GM12878 (cell line): ENCODE measurements around the gene CNTNAP2. TPM values are rescaled to one million over a fixed set of nuclear protein-coding genes. Genes with fewer than 3 reads are reported as not detected.

Experiments used
- ATAC-seq: fragments of 200-7000 bp; cut with Tn5 transposase; 3 replicates; pipeline ENCODE4 v1.9.1; 2020; ENCODE audit warnings: mild to moderate bottlenecking, moderate library complexity
- BruUV-seq: library from RNA; stranded (reverse); fragments of 400-500 nt; replicated peaks from 2 replicates; lab custom pipeline; 2021; lab: Mats Ljungman, UMichigan
- CTCF ChIA-PET: fragments of 300-600 bp; sonication (Branson Sonifier 250); formaldehyde crosslinking; extraction: SDS; loops from one replicate; lab custom pipeline; 2021; ENCODE audit warnings: inconsistent platforms; lab: Yijun Ruan, JAX
- POLR2A ChIA-PET: fragments of 350-600 bp; formaldehyde crosslinking; extraction: SDS; loops from one replicate; lab custom pipeline; 2021; ENCODE audit warnings: inconsistent platforms; lab: Charles Lee
- RAD21 ChIA-PET: fragments of 300-600 bp; sonication (Branson Sonifier 250); formaldehyde crosslinking; loops from one replicate; lab custom pipeline; 2023; ENCODE audit warnings: antibody characterized with exemption; ENCODE audit not compliant: unreplicated experiment; lab: Charles Lee
- SMC1A ChIA-PET: fragments of 300-600 bp; sonication (Branson Sonifier 250); formaldehyde crosslinking; loops from one replicate; lab custom pipeline; 2023; ENCODE audit not compliant: unreplicated experiment, uncharacterized antibody; lab: Charles Lee
- DNase-seq: peaks from one replicate; pipeline ENCODE4 v3.0.0-alpha.2; 2011; ENCODE audit warnings: low read depth, low spot score
- FAIRE-seq: peaks from 3 replicates; lab custom pipeline; 2011; peaks lifted over from hg19 to GRCh38; lab: Jason Lieb, UNC
- H2AFZ ChIP-seq: 2 replicates; pipeline ENCODE4 v1.6.0; 2011; ENCODE audit warnings: low read depth, low read length, control low read depth; ENCODE audit not compliant: control insufficient read depth
- H3K27ac ChIP-seq: 2 replicates; pipeline ENCODE4 v1.5.1; 2011; ENCODE audit warnings: control low read depth; ENCODE audit not compliant: control insufficient read depth, insufficient read depth
- H3K27me3 ChIP-seq, 2 experiments: replicated peaks in 1 of 2; 2 replicates each; pipeline versions ENCODE4 v1.6.0 to v1.6.1; 2011; ENCODE audit warnings: low read length in 1 of 2; ENCODE audit not compliant: control insufficient read depth in 2 of 2, insufficient read depth in 2 of 2
- H3K36me3 ChIP-seq, 2 experiments: 2 replicates each; pipeline ENCODE4 v1.5.1; 2011; ENCODE audit warnings: low read length in 1 of 2; ENCODE audit not compliant: control insufficient read depth in 2 of 2, insufficient read depth in 2 of 2
- H3K4me1 ChIP-seq: 2 replicates; pipeline ENCODE4 v1.6.1; 2011; ENCODE audit warnings: mild to moderate bottlenecking, low read length, moderate library complexity, mixed read lengths; ENCODE audit not compliant: control insufficient read depth, insufficient read depth
- H3K4me2 ChIP-seq: 2 replicates; pipeline ENCODE4 v1.6.0; 2011; ENCODE audit warnings: control low read depth; ENCODE audit not compliant: control insufficient read depth, insufficient read depth
- H3K4me3 ChIP-seq: fragments of 200-600 bp; sonication (generic); 2 replicates; pipeline ENCODE4 v1.5.1; 2016
- H3K79me2 ChIP-seq: 2 replicates; pipeline ENCODE4 v1.6.0; 2011; ENCODE audit warnings: low read length; ENCODE audit not compliant: control insufficient read depth, insufficient read depth
- H3K9ac ChIP-seq: 2 replicates; pipeline ENCODE4 v1.8.0; 2011; ENCODE audit warnings: low read length, control low read depth, mixed read lengths; ENCODE audit not compliant: control insufficient read depth, insufficient read depth
- H3K9me3 ChIP-seq: replicated peaks from 3 replicates; pipeline ENCODE4 v1.5.1; 2011; ENCODE audit warnings: mild to moderate bottlenecking, low read length; ENCODE audit not compliant: control insufficient read depth, insufficient read depth
- H4K20me1 ChIP-seq: 2 replicates; pipeline ENCODE4 v1.6.0; 2011; ENCODE audit not compliant: control insufficient read depth, insufficient read depth
- CEBPB ChIP-seq, 2 experiments: fragments of 150-350 bp in 1 of 2; IDR thresholded peaks; 2 replicates each; pipeline ENCODE4 v1.6.1; 2012 to 2014; ENCODE audit warnings: low read depth in 2 of 2, low read length in 2 of 2, borderline replicate concordance in 1 of 2, inconsistent platforms in 1 of 2
- ETV6 ChIP-seq, 2 experiments: fragments of 450-650 bp in 1 of 2; IDR thresholded peaks in 1 of 2; conservative IDR thresholded peaks in 1 of 2; 2 replicates each; pipeline ENCODE4 v1.6.1; 2014; ENCODE audit warnings: antibody characterized with exemption in 1 of 2, borderline replicate concordance in 1 of 2, low read depth in 1 of 2, mild to moderate bottlenecking in 1 of 2, moderate library complexity in 1 of 2
- EZH2 ChIP-seq: IDR thresholded peaks from 2 replicates; pipeline ENCODE4 v1.6.1; 2012; ENCODE audit warnings: low read depth, mild to moderate bottlenecking, control low read depth, inconsistent platforms, low read length, borderline replicate concordance; ENCODE audit not compliant: control insufficient read depth
- GABPA ChIP-seq: IDR thresholded peaks from 2 replicates; pipeline ENCODE4 v1.6.1; 2014; ENCODE audit warnings: antibody characterized with exemption, low read depth, mild to moderate bottlenecking, inconsistent platforms
- HDAC6 ChIP-seq: fragments of 200-600 bp; sonication (generic); IDR thresholded peaks from one replicate; pipeline ENCODE4 v1.8.0; 2017; ENCODE audit warnings: antibody characterized with exemption; ENCODE audit not compliant: unreplicated experiment
- LARP7 ChIP-seq: fragments of 450-650 bp; IDR thresholded peaks from 2 replicates; pipeline ENCODE4 v1.6.1; 2017; ENCODE audit warnings: mild to moderate bottlenecking
- MXI1 ChIP-seq: fragments of 150-350 bp; IDR thresholded peaks from 2 replicates; pipeline ENCODE4 v1.6.1; 2011; ENCODE audit warnings: low read depth, mild to moderate bottlenecking, inconsistent platforms, low read length, improper control_type of control experiment
- NBN ChIP-seq: fragments of 450-650 bp; IDR thresholded peaks from 2 replicates; pipeline ENCODE4 v1.6.1; 2016
- NR2F1 ChIP-seq: fragments of 450-650 bp; conservative IDR thresholded peaks from 2 replicates; pipeline ENCODE4 v1.6.1; 2017; ENCODE audit warnings: mild to moderate bottlenecking
- PAX8 ChIP-seq: fragments of 450-650 bp; IDR thresholded peaks from 2 replicates; pipeline ENCODE4 v1.6.1; 2017; ENCODE audit warnings: mild to moderate bottlenecking, moderate library complexity
- PBX3 ChIP-seq: IDR thresholded peaks from 2 replicates; pipeline ENCODE4 v1.6.1; 2011; ENCODE audit warnings: mild to moderate bottlenecking, low read depth, low read length, moderate library complexity; ENCODE audit not compliant: insufficient replicate concordance
- POLR2AphosphoS5 ChIP-seq: IDR thresholded peaks from 2 replicates; pipeline ENCODE4 v1.6.1; 2011; ENCODE audit warnings: mild to moderate bottlenecking, low read length, inconsistent platforms
- SP1 ChIP-seq: IDR thresholded peaks from one replicate; pipeline ENCODE4 v1.6.1; 2011; ENCODE audit warnings: low read depth, low read length
- TCF3 ChIP-seq: IDR thresholded peaks from 2 replicates; pipeline ENCODE4 v1.6.1; 2012; ENCODE audit warnings: low read depth, mild to moderate bottlenecking, low read length, borderline replicate concordance; ENCODE audit not compliant: insufficient read depth
- TCF7 ChIP-seq: IDR thresholded peaks from 2 replicates; pipeline ENCODE4 v1.6.1; 2014; ENCODE audit warnings: antibody characterized with exemption, borderline replicate concordance
- WGBS: methylation state at CpG from one replicate; pipeline ENCODE4 v1.1.6; 2016; ENCODE audit warnings: low lambda C conversion rate; ENCODE audit not compliant: insufficient replicate concordance, insufficient coverage; ENCODE audit errors: missing lambda C conversion rate; 5-methylcytosine and 5-hydroxymethylcytosine counted together
- in situ Hi-C: fragments of 300-500 bp; cut with MboI; formaldehyde crosslinking; loops from 9 replicates; pipeline ENCODE4 v1.14.3; 2018; ENCODE audit warnings: mixed read lengths
- intact Hi-C: fragments of 100-400 bp; cut with micrococcal nuclease; formaldehyde crosslinking; loops from one replicate; pipeline ENCODE4 v1.14.2; 2022; ENCODE audit not compliant: unreplicated experiment
- polyA plus RNA-seq, 11 experiments: library from polyadenylated mRNA; depleted of rRNA in 4 of 11; unstranded in 6 of 11; stranded (reverse) in 5 of 11; fragments of >200 nt; fragmentation: Nextera tagmentation in 4 of 11; fragmentation: Illumina TruSeq in 1 of 11; extraction: Ambion mirVana in 4 of 11; extraction: Trizol in 1 of 11; gene quantifications; 1 replicate in 1 of 11; 2 replicates in 10 of 11; pipeline versions ENCODE4 v1.2.1 to v1.2.3, GENCODE V29; 2011 to 2016; ENCODE audit warnings: inconsistent platforms in 2 of 11, missing spikeins in 2 of 11, low read depth in 1 of 11
- total RNA-seq, 4 experiments: library from RNA; depleted of rRNA in 3 of 4; stranded (reverse); fragments of >200 nt in 3 of 4; fragmentation: Illumina TruSeq in 1 of 4; extraction: Trizol in 1 of 4; gene quantifications; 2 replicates each; pipeline versions ENCODE4 v1.2.1 to v1.2.3, GENCODE V29; 2013 to 2021
- TF ChIP-seq, protein P1 (sequence below): fragments of 450-650 bp; IDR thresholded peaks from 2 replicates; pipeline ENCODE4 v1.6.1; 2018; ENCODE audit warnings: mild to moderate bottlenecking, low read depth, moderate library complexity; ENCODE audit not compliant: partially characterized antibody

The CNTNAP2 gene
- total and polyA plus RNA-seq, 10 of the 15 experiments (the other 5 are each of a cell fraction or from before 2014, with no cell fraction given): 0.03 to 0.08 (median 0.03) TPM; not detected in 7

DNA sequence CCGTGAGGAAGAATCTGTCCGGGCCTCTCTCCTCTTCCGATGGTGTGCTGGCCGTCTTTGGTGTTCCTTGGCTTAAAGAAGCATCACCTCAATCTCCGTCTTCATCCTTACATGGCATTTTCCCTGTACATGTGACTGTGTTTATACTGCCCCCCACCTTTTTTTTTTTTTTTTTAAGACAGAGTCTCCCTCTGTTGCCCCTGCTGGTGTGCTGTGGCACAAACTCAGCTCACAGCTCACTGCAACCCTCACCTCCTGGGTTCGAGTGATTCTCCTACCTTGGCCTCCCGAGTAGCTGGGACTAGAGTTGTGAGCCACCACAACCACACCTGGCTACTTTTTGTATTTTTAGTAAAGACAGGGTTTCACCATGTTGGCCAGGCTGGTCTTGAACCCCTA is 2352.1 kb downstream of the CNTNAP2 start:
- H3K4me2 ChIP-seq: no peak overlapping the region
- no peaks in the 10 kb centered on the region for H4K20me1 ChIP-seq
- ChIA-PET SMC1A (no interaction called here), POLR2A (interaction anchor here (0.7 kb wide), 1 partner anchor 484 kb away, joined by 5 read pairs; no protein-coding TSS in a partner anchor), RAD21 (no interaction called here), CTCF (no interaction called here)
- BruUV-seq: no TSS peak
- H3K4me3 ChIP-seq: no peak overlapping the region
- no peak overlapping the region for H3K27ac ChIP-seq
- no peaks in the 10 kb centered on the region for H3K27me3 ChIP-seq
- 50% methylated on average over 7 of the region's 7 CpGs for WGBS
- no peak for FAIRE-seq
- no peak overlapping the region for H3K9ac ChIP-seq
- no peak overlapping the region for H2AFZ ChIP-seq
- in situ Hi-C loops (no loop called here), intact Hi-C loops (no loop called here)
- TF ChIP-seq CEBPB (IDR thresholded peaks at IDR 0.05; ENCODE audit: borderline replicate concordance in 1 of 2, low read depth in 2 of 2, low read length in 2 of 2) (no peak), TCF7 (no peak), MXI1 (no peak), EZH2 (no peak), NR2F1 (no peak), HDAC6 (no peak), NBN (no peak), SP1 (no peak), PBX3 (no peak), POLR2AphosphoS5 (no peak), TCF3 (no peak), PAX8 (no peak), LARP7 (no peak), ETV6 (conservative IDR thresholded peaks at IDR 0.05 in 1 of 2, IDR thresholded peaks at IDR 0.05 in 1 of 2; ENCODE audit: borderline replicate concordance in 1 of 2, low read depth in 1 of 2) (no peak), GABPA (no peak)
- TF ChIP-seq, protein P1, sequence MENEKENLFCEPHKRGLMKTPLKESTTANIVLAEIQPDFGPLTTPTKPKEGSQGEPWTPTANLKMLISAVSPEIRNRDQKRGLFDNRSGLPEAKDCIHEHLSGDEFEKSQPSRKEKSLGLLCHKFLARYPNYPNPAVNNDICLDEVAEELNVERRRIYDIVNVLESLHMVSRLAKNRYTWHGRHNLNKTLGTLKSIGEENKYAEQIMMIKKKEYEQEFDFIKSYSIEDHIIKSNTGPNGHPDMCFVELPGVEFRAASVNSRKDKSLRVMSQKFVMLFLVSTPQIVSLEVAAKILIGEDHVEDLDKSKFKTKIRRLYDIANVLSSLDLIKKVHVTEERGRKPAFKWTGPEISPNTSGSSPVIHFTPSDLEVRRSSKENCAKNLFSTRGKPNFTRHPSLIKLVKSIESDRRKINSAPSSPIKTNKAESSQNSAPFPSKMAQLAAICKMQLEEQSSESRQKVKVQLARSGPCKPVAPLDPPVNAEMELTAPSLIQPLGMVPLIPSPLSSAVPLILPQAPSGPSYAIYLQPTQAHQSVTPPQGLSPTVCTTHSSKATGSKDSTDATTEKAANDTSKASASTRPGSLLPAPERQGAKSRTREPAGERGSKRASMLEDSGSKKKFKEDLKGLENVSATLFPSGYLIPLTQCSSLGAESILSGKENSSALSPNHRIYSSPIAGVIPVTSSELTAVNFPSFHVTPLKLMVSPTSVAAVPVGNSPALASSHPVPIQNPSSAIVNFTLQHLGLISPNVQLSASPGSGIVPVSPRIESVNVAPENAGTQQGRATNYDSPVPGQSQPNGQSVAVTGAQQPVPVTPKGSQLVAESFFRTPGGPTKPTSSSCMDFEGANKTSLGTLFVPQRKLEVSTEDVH: no peak
- no peak for DNase-seq
- H3K4me1 ChIP-seq: no peaks in the 10 kb centered on the region
- H3K36me3 ChIP-seq: no peaks in the 10 kb centered on the region
- H3K79me2 ChIP-seq: no peaks in the 10 kb centered on the region
- no peak for ATAC-seq
- no peaks in the 10 kb centered on the region for H3K9me3 ChIP-seq
